ENCODE data around the gene CDT1.

DNA sequence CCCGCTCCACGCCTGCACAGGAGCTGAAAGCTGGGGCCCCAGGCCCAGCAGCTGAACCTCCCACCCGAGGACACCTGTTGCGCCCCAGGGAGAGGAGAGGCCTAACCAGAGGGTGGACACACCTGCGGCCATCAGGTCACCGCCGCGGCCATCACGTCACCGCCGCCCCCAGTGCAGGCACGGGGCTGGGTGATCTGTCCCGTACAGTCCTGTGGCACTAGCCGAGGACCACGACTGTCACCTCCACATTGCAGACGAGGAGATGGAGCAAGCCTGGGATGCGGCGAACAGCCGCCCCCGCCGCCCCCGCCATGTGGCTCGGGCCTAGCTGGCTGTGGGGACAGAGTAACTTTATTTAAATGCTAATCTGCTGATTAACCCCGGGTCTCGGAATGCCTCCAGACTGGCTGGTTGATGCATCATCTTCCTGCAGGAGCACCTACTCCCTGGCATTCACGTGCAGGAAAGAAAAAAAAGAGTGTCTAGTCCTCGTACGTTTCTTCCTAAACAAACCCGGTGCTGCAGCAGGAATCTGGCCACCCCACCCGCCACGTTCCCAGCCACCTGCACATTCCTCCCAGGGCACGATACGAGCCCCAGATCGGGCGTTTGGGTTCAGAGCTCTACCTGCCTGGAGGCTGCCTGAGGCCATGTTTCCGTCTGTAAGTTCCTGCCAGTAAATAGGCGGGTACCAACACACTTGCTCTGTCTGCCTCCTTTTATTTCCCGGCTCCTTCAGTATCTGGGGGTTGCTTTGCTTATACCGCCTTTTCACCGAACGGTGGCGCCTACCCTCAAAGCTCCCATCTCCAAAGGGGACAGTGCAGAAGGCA is 48.5 kb upstream of the CDT1 start:
- TF ChIP-seq POLR2A (IDR thresholded peaks at IDR 0.05; ENCODE audit: low read depth): no peak
- TF ChIP-seq, protein P1, sequence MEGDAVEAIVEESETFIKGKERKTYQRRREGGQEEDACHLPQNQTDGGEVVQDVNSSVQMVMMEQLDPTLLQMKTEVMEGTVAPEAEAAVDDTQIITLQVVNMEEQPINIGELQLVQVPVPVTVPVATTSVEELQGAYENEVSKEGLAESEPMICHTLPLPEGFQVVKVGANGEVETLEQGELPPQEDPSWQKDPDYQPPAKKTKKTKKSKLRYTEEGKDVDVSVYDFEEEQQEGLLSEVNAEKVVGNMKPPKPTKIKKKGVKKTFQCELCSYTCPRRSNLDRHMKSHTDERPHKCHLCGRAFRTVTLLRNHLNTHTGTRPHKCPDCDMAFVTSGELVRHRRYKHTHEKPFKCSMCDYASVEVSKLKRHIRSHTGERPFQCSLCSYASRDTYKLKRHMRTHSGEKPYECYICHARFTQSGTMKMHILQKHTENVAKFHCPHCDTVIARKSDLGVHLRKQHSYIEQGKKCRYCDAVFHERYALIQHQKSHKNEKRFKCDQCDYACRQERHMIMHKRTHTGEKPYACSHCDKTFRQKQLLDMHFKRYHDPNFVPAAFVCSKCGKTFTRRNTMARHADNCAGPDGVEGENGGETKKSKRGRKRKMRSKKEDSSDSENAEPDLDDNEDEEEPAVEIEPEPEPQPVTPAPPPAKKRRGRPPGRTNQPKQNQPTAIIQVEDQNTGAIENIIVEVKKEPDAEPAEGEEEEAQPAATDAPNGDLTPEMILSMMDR (IDR thresholded peaks at IDR 0.05): peak in 2 of 3 experiments; percentile 35 to 38
- TF ChIP-seq POLR2AphosphoS5 (IDR thresholded peaks at IDR 0.05): no peak
- no peak for TF ChIP-seq EP300 (IDR thresholded peaks at IDR 0.05)

Data from esophagus muscularis mucosa (tissue), 4 donors.